ENCODE results near the gene CKS2.

DNA sequence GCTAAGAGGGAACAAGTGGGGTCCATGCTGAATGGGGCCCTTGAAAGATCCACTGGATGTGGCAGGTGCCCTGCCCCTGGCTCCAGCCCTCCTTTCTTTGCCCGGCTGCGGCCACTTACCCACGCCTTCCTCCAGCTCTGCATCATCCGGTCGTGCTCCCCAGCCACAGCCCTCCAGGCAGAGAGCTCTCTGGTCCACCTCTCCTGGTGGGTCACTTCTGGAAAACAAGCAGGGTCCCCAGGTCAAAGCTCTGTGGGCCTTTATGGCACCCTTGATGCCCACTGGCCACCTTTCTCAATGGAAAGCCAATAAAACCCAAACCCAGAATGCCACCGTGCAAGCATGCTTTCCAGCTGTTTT, 52.3 kb downstream of the CKS2 start:
- TF ChIP-seq, protein P1, sequence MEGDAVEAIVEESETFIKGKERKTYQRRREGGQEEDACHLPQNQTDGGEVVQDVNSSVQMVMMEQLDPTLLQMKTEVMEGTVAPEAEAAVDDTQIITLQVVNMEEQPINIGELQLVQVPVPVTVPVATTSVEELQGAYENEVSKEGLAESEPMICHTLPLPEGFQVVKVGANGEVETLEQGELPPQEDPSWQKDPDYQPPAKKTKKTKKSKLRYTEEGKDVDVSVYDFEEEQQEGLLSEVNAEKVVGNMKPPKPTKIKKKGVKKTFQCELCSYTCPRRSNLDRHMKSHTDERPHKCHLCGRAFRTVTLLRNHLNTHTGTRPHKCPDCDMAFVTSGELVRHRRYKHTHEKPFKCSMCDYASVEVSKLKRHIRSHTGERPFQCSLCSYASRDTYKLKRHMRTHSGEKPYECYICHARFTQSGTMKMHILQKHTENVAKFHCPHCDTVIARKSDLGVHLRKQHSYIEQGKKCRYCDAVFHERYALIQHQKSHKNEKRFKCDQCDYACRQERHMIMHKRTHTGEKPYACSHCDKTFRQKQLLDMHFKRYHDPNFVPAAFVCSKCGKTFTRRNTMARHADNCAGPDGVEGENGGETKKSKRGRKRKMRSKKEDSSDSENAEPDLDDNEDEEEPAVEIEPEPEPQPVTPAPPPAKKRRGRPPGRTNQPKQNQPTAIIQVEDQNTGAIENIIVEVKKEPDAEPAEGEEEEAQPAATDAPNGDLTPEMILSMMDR (IDR thresholded peaks at IDR 0.05; ENCODE audit: insufficient read depth, low read length, poor library complexity, severe bottlenecking): no peak
- no peak for TF ChIP-seq EZH2phosphoT487 (conservative IDR thresholded peaks at IDR 0.05; ENCODE audit: low read length)

Data from SU-DHL-6 (cell line).